HepG2 (cell line): ENCODE data around the gene SAMD10. TPM values are rescaled to one million over a fixed set of nuclear protein-coding genes. Genes with fewer than 3 reads are reported as not detected.
A peak's percentile ranks its signal among the peaks of the same experiment; 100 is the strongest.

Experiments used
- CENPT ChIP-seq: sonication (generic); formaldehyde crosslinking; IDR thresholded peaks from 2 replicates; pipeline ENCODE4 v1.8.0; 2022; ENCODE audit warnings: low read depth, mild to moderate bottlenecking, moderate library complexity, missing genetic modification reagents
- GABPA ChIP-seq, 2 experiments: IDR thresholded peaks; 2 replicates each; pipeline ENCODE4 v1.6.1; 2011 to 2016; ENCODE audit warnings: low read depth in 2 of 2, low read length in 1 of 2, missing biosample characterization in 1 of 2, missing genetic modification characterization in 1 of 2
- HHEX ChIP-seq: IDR thresholded peaks from 2 replicates; pipeline ENCODE4 v1.6.1; 2016; ENCODE audit warnings: control low read depth
- HOXA9 ChIP-seq: sonication (generic); formaldehyde crosslinking; IDR thresholded peaks from 2 replicates; pipeline ENCODE4 v1.8.1; 2022; ENCODE audit warnings: missing genetic modification reagents, mild to moderate bottlenecking, moderate library complexity, borderline replicate concordance
- IKZF1 ChIP-seq: fragments of 450-650 bp; IDR thresholded peaks from 2 replicates; pipeline ENCODE4 v1.7.1; 2016
- SIX4 ChIP-seq: sonication (generic); formaldehyde crosslinking; IDR thresholded peaks from 2 replicates; pipeline ENCODE4 v1.4.0; 2020; ENCODE audit warnings: missing genetic modification reagents
- ZNF138 ChIP-seq: sonication (generic); formaldehyde crosslinking; IDR thresholded peaks from 2 replicates; pipeline ENCODE4 v1.5.0; 2020; ENCODE audit warnings: mild to moderate bottlenecking, low read depth, missing genetic modification reagents
- ZNF570 ChIP-seq: sonication (generic); formaldehyde crosslinking; IDR thresholded peaks from 2 replicates; pipeline ENCODE4 v1.4.0; 2020; ENCODE audit warnings: mild to moderate bottlenecking, missing genetic modification reagents, borderline replicate concordance
- ZSCAN30 ChIP-seq: sonication (generic); formaldehyde crosslinking; IDR thresholded peaks from 2 replicates; pipeline ENCODE4 v1.5.0; 2020; ENCODE audit warnings: mild to moderate bottlenecking, missing genetic modification reagents
- polyA plus RNA-seq, 8 experiments: library from polyadenylated mRNA; depleted of rRNA in 3 of 8; stranded (reverse) in 7 of 8; unstranded in 1 of 8; fragments of >200 nt; fragmentation: Illumina TruSeq in 4 of 8; extraction: Trizol in 4 of 8; gene quantifications; 2 replicates each; pipeline versions ENCODE4 v1.2.1 to v1.2.3, GENCODE V29; 2011 to 2016; ENCODE audit warnings: low read depth in 4 of 8, missing spikeins in 1 of 8, mixed read lengths in 1 of 8; ENCODE audit not compliant: insufficient read depth in 1 of 8
- total RNA-seq, 5 experiments: library from RNA; depleted of rRNA; stranded (reverse); fragments of >200 nt; fragmentation: Illumina TruSeq; extraction: Trizol; gene quantifications; 2 replicates each; pipeline ENCODE4 v1.2.3, GENCODE V29; 2016; ENCODE audit warnings: low read depth in 1 of 5
- TF ChIP-seq, protein P1 (sequence below): IDR thresholded peaks from 2 replicates; pipeline ENCODE4 v1.6.1; 2016; ENCODE audit warnings: missing genetic modification reagents, missing compliant biosample characterization
- TF ChIP-seq, protein P2 (sequence below): sonication (generic); formaldehyde crosslinking; IDR thresholded peaks from 2 replicates; pipeline ENCODE4 v1.4.0; 2020; ENCODE audit warnings: missing genetic modification reagents
- TF ChIP-seq, protein P3 (sequence below): sonication (generic); formaldehyde crosslinking; IDR thresholded peaks from one replicate; pipeline ENCODE4 v1.5.1; 2020; ENCODE audit warnings: mild to moderate bottlenecking, missing genetic modification reagents; ENCODE audit errors: not compliant biosample characterization
- TF ChIP-seq, protein P4 (sequence below): IDR thresholded peaks from 2 replicates; pipeline ENCODE4 v1.6.1; 2016

Gene SAMD10
- total and polyA plus RNA-seq, 2 of the 13 experiments (the other 11 are each of a cell fraction or from before 2014, with no cell fraction given), result 6.1 to 11.0 TPM

DNA sequence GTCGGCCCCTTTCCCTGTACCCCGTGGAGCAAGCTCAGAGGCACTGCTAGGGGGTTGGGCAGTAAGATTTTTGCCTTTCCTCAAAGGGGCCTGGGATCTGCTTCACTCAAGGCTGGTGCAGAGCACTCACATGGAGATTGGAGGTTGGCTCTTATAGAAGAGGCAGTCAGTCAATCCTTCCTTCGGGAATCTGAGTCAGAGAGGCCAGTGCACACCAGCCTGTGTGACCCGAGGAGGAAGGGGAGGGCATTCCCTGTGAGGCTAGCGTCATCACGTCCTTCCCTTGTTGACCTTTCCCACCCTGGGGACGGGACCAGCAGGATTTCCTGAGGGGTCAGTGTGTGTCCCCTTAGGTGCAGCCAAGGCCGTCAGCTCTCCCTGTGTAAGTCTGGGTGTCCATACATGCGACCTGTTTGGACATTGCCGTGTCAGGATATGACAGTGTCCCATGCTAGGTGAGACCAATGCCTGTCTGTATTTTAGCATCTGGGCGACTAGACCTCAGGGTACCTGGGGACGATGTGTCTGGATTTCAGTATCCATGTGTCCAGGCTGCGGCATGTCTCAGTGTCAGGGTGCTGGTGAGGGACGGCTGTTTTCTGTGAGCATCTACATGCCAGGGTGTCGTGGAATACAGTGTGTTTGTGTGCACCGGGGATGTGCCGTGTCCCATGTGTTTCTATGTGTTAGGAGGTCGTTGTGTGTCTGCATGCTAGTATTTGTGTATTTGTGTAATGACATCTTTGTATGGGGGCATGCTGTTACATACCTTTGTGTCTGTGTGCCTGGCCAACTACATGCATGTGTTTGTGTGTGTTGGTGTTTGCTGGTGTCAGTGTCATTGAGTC is 6.9 kb downstream of the SAMD10 start (continued):
- TF ChIP-seq, protein P1, sequence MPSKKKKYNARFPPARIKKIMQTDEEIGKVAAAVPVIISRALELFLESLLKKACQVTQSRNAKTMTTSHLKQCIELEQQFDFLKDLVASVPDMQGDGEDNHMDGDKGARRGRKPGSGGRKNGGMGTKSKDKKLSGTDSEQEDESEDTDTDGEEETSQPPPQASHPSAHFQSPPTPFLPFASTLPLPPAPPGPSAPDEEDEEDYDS (CRISPR knock-in tag), result no peak; the same call in 1 of the 2 replicates
- no peak for TF ChIP-seq SIX4
- TF ChIP-seq, protein P2, sequence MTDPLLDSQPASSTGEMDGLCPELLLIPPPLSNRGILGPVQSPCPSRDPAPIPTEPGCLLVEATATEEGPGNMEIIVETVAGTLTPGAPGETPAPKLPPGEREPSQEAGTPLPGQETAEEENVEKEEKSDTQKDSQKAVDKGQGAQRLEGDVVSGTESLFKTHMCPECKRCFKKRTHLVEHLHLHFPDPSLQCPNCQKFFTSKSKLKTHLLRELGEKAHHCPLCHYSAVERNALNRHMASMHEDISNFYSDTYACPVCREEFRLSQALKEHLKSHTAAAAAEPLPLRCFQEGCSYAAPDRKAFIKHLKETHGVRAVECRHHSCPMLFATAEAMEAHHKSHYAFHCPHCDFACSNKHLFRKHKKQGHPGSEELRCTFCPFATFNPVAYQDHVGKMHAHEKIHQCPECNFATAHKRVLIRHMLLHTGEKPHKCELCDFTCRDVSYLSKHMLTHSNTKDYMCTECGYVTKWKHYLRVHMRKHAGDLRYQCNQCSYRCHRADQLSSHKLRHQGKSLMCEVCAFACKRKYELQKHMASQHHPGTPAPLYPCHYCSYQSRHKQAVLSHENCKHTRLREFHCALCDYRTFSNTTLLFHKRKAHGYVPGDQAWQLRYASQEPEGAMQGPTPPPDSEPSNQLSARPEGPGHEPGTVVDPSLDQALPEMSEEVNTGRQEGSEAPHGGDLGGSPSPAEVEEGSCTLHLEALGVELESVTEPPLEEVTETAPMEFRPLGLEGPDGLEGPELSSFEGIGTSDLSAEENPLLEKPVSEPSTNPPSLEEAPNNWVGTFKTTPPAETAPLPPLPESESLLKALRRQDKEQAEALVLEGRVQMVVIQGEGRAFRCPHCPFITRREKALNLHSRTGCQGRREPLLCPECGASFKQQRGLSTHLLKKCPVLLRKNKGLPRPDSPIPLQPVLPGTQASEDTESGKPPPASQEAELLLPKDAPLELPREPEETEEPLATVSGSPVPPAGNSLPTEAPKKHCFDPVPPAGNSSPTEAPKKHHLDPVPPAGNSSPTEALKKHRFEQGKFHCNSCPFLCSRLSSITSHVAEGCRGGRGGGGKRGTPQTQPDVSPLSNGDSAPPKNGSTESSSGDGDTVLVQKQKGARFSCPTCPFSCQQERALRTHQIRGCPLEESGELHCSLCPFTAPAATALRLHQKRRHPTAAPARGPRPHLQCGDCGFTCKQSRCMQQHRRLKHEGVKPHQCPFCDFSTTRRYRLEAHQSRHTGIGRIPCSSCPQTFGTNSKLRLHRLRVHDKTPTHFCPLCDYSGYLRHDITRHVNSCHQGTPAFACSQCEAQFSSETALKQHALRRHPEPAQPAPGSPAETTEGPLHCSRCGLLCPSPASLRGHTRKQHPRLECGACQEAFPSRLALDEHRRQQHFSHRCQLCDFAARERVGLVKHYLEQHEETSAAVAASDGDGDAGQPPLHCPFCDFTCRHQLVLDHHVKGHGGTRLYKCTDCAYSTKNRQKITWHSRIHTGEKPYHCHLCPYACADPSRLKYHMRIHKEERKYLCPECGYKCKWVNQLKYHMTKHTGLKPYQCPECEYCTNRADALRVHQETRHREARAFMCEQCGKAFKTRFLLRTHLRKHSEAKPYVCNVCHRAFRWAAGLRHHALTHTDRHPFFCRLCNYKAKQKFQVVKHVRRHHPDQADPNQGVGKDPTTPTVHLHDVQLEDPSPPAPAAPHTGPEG (CRISPR knock-in tag), result no peak; the same call in 1 of the 2 replicates
- TF ChIP-seq HOXA9 (CRISPR knock-in tag), result no peak
- no peak for TF ChIP-seq CENPT (CRISPR knock-in tag)
- TF ChIP-seq ZNF138 (CRISPR knock-in tag), result no peak
- no peak for TF ChIP-seq GABPA (IDR thresholded peaks at IDR 0.05; ENCODE audit: low read depth, low read length)
- TF ChIP-seq GABPA (CRISPR knock-in tag; IDR thresholded peaks at IDR 0.05; ENCODE audit: low read depth), result peak; percentile 62
- TF ChIP-seq, protein P3, sequence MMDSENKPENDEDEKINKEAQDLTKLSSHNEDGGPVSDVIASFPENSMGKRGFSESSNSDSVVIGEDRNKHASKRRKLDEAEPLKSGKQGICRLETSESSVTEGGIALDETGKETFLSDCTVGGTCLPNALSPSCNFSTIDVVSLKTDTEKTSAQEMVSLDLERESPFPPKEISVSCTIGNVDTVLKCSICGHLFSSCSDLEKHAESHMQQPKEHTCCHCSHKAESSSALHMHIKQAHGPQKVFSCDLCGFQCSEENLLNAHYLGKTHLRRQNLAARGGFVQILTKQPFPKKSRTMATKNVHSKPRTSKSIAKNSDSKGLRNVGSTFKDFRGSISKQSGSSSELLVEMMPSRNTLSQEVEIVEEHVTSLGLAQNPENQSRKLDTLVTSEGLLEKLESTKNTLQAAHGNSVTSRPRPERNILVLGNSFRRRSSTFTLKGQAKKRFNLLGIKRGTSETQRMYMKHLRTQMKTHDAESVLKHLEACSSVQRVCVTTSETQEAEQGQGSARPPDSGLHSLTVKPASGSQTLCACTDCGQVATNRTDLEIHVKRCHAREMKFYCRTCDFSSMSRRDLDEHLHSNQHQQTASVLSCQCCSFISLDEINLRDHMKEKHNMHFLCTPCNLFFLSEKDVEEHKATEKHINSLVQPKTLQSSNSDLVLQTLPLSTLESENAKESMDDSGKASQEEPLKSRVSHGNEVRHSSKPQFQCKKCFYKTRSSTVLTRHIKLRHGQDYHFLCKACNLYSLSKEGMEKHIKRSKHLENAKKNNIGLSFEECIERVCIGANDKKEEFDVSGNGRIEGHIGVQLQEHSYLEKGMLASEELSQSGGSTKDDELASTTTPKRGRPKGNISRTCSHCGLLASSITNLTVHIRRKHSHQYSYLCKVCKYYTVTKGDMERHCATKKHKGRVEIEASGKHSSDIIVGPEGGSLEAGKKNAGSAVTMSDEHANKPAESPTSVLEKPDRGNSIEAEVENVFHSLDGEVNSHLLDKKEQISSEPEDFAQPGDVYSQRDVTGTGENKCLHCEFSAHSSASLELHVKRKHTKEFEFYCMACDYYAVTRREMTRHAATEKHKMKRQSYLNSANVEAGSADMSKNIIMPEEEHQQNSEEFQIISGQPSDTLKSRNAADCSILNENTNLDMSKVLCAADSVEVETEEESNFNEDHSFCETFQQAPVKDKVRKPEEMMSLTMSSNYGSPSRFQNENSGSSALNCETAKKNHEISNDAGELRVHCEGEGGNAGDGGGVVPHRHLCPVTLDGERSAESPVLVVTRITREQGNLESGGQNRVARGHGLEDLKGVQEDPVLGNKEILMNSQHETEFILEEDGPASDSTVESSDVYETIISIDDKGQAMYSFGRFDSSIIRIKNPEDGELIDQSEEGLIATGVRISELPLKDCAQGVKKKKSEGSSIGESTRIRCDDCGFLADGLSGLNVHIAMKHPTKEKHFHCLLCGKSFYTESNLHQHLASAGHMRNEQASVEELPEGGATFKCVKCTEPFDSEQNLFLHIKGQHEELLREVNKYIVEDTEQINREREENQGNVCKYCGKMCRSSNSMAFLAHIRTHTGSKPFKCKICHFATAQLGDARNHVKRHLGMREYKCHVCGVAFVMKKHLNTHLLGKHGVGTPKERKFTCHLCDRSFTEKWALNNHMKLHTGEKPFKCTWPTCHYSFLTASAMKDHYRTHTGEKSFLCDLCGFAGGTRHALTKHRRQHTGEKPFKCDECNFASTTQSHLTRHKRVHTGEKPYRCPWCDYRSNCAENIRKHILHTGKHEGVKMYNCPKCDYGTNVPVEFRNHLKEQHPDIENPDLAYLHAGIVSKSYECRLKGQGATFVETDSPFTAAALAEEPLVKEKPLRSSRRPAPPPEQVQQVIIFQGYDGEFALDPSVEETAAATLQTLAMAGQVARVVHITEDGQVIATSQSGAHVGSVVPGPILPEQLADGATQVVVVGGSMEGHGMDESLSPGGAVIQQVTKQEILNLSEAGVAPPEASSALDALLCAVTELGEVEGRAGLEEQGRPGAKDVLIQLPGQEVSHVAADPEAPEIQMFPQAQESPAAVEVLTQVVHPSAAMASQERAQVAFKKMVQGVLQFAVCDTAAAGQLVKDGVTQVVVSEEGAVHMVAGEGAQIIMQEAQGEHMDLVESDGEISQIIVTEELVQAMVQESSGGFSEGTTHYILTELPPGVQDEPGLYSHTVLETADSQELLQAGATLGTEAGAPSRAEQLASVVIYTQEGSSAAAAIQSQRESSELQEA (CRISPR knock-in tag), result peak; percentile 61
- no peak for TF ChIP-seq ZNF570 (CRISPR knock-in tag)
- TF ChIP-seq ZSCAN30, result no peak
- TF ChIP-seq HHEX, result no peak
- peak; percentile 91; the same call in 1 of the 2 replicates for TF ChIP-seq IKZF1
- TF ChIP-seq, protein P4, sequence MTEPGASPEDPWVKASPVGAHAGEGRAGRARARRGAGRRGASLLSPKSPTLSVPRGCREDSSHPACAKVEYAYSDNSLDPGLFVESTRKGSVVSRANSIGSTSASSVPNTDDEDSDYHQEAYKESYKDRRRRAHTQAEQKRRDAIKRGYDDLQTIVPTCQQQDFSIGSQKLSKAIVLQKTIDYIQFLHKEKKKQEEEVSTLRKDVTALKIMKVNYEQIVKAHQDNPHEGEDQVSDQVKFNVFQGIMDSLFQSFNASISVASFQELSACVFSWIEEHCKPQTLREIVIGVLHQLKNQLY (CRISPR knock-in tag), result no peak
